ENCODE measurements around the gene NNT.
"Not testable (repeated sequence)": the region's sequence is repeated elsewhere in the genome, so short reads cannot be mapped to it uniquely, and the experiment has no call there.

The NNT gene

GRCh38 chr5:43712081-43712480 is 109.1 kb downstream of the NNT start:
- no peak for DNase-seq (ENCODE audit: low spot score)

GRCh38 chr5:43719783-43720182 is 116.8 kb downstream of the NNT start:
- DNase-seq (ENCODE audit: low spot score) = not testable (repeated sequence)

GRCh38 chr5:43728581-43728980 is 125.6 kb downstream of the NNT start:
- DNase-seq (ENCODE audit: low spot score) = no peak

- peak; percentile 15 for DNase-seq (ENCODE audit: low spot score)
Measured at GRCh38 chr5:43729846-43730478, 127.0 kb downstream of the NNT start.

- no peak for DNase-seq (ENCODE audit: low spot score)
Measured at GRCh38 chr5:43730832-43731342, 127.9 kb downstream of the NNT start.

GRCh38 chr5:43731573-43731972 is 128.6 kb downstream of the NNT start:
- DNase-seq (ENCODE audit: low spot score) = no peak

- DNase-seq (ENCODE audit: low spot score) = not testable (repeated sequence)
Measured at GRCh38 chr5:43745923-43746548, 143.1 kb downstream of the NNT start.

GRCh38 chr5:43750809-43751208 is 147.8 kb downstream of the NNT start:
- no peak for DNase-seq (ENCODE audit: low spot score)

GRCh38 chr5:43753069-43753468 is 150.1 kb downstream of the NNT start:
- no peak for DNase-seq (ENCODE audit: low spot score)
